SKM-1 (cell line): Measurements from ENCODE around the gene CCDC43.
"Not testable (repeated sequence)": the region's sequence is repeated elsewhere in the genome, so short reads cannot be mapped to it uniquely, and the experiment has no call there.

Experiments
- DNase-seq: peaks from one replicate; lab custom pipeline; 2025; ENCODE audit not compliant: unreplicated experiment; lab: John Stamatoyannopoulos, UW

CCDC43 gene

GRCh38 chr17:44672479-44673093, 17.0 kb downstream of the CCDC43 start:
- peak; percentile 38 for DNase-seq

GRCh38 chr17:44666006-44666405, 23.6 kb downstream of the CCDC43 start:
- DNase-seq, result no peak

GRCh38 chr17:44664867-44665266, 24.7 kb downstream of the CCDC43 start:
- no peak for DNase-seq

- DNase-seq, result no peak
Measured at GRCh38 chr17:44663095-44663494, 26.5 kb downstream of the CCDC43 start.

- DNase-seq, result no peak
Measured at GRCh38 chr17:44661835-44662234, 27.7 kb downstream of the CCDC43 start.

GRCh38 chr17:44655983-44656710, 33.4 kb downstream of the CCDC43 start, which contains the start of gene MEIOC:
Gene MEIOC (plus strand): TSS chr17:44656468. CDS start chr17:44656614, 146 bp downstream.
- peak; percentile 64 for DNase-seq

- no peak for DNase-seq
Measured at GRCh38 chr17:44653954-44654353, 35.6 kb downstream of the CCDC43 start.

GRCh38 chr17:44653384-44653783, 36.2 kb downstream of the CCDC43 start:
- no peak for DNase-seq

GRCh38 chr17:44652727-44653126, 36.8 kb downstream of the CCDC43 start:
- no peak for DNase-seq

GRCh38 chr17:44651228-44651627, 38.3 kb downstream of the CCDC43 start:
- DNase-seq, result no peak

GRCh38 chr17:44648963-44649362, 40.6 kb downstream of the CCDC43 start:
- DNase-seq, result no peak

- DNase-seq, result no peak
Measured at GRCh38 chr17:44647736-44648135, 41.8 kb downstream of the CCDC43 start.

GRCh38 chr17:44646280-44646679, 43.3 kb downstream of the CCDC43 start:
- no peak for DNase-seq

- DNase-seq, result no peak
Measured at GRCh38 chr17:44645341-44645740, 44.2 kb downstream of the CCDC43 start.

GRCh38 chr17:44642834-44643233, 46.7 kb downstream of the CCDC43 start:
- DNase-seq, result no peak

GRCh38 chr17:44637066-44637465, 52.5 kb downstream of the CCDC43 start:
- DNase-seq, result no peak

GRCh38 chr17:44636562-44636961, 53.0 kb downstream of the CCDC43 start:
- peak; percentile 60 for DNase-seq

GRCh38 chr17:44634401-44634800, 55.2 kb downstream of the CCDC43 start:
- DNase-seq, result not testable (repeated sequence)

GRCh38 chr17:44633998-44634397, 55.6 kb downstream of the CCDC43 start:
- no peak for DNase-seq

- no peak for DNase-seq
Measured at GRCh38 chr17:44630703-44631102, 58.9 kb downstream of the CCDC43 start.

GRCh38 chr17:44629314-44629713, 60.3 kb downstream of the CCDC43 start:
- no peak for DNase-seq
